ENCODE data around the gene RAB27A. TPM values are rescaled to one million over a fixed set of nuclear protein-coding genes. Genes with fewer than 3 reads are reported as not detected.

RAB27A gene
- total and polyA plus RNA-seq, 9 of the 15 experiments (the other 6 are each of a cell fraction or from before 2014, with no cell fraction given): 31.5 to 171 (median 80.4) TPM

DNA sequence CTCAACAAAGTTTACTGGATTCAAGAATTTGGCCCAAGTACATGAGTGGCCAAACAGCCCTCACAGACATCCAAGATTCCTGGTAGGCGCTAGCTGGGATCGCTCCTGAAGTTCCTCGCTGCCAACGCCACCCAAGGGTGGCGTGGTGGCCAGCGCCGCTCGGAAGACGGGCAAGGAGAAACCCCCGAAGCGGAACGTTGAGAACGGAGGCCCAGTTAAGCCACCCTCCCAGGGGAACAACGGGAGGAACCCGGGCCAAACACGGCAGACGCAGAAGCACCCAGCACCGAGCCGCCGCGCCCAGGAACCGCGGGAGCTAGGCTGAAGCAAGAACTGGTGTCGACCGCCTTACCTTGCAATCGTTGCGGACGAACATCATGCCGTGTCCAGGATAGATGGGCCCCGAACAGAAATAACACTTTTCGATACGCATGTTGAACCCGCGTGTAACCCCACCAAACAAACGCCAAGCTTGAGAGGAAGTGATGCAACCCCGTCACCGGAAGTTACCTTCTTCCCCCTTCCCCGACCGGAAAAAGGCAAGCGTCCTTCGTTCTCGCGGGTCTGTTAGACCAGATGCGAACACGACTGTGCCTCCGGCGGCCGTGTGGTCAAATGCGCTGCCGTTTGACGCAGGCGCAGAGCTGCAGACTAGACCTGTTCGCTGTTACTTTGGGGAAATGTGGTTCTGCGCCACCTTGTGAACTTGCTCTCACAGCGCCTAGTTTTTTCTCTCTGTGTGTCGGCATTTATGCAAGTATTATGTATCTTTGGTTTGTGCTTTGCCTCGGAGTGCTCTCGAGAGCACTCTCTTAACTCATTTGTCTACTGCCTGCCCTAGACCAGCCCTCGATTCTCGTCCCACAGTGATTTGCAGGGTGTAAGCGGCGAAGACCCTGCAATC lies 92.9 kb downstream of the RAB27A start, which contains the start of gene RSL24D1 (continued):
- TF ChIP-seq, protein P1, sequence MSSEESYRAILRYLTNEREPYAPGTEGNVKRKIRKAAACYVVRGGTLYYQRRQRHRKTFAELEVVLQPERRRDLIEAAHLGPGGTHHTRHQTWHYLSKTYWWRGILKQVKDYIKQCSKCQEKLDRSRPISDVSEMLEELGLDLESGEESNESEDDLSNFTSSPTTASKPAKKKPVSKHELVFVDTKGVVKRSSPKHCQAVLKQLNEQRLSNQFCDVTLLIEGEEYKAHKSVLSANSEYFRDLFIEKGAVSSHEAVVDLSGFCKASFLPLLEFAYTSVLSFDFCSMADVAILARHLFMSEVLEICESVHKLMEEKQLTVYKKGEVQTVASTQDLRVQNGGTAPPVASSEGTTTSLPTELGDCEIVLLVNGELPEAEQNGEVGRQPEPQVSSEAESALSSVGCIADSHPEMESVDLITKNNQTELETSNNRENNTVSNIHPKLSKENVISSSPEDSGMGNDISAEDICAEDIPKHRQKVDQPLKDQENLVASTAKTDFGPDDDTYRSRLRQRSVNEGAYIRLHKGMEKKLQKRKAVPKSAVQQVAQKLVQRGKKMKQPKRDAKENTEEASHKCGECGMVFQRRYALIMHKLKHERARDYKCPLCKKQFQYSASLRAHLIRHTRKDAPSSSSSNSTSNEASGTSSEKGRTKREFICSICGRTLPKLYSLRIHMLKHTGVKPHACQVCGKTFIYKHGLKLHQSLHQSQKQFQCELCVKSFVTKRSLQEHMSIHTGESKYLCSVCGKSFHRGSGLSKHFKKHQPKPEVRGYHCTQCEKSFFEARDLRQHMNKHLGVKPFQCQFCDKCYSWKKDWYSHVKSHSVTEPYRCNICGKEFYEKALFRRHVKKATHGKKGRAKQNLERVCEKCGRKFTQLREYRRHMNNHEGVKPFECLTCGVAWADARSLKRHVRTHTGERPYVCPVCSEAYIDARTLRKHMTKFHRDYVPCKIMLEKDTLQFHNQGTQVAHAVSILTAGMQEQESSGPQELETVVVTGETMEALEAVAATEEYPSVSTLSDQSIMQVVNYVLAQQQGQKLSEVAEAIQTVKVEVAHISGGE (CRISPR knock-in tag; IDR thresholded peaks at IDR 0.05): peak; percentile 61 to 96 (median 84); a peak in 5 of 6 replicates
- TF ChIP-seq RAD21 (CRISPR knock-in tag; conservative IDR thresholded peaks at IDR 0.05 in 1 of 2, IDR thresholded peaks at IDR 0.05 in 1 of 2) (peak; percentile 17 to 41; a peak in 3 of 4 replicates), DMBX1 (CRISPR knock-in tag; IDR thresholded peaks at IDR 0.05; ENCODE audit: borderline replicate concordance) (no peak), RHOXF2B (CRISPR knock-in tag; conservative IDR thresholded peaks at IDR 0.05) (no peak), SMARCE1 (IDR thresholded peaks at IDR 0.05) (no peak), ZNF263 (CRISPR knock-in tag; IDR thresholded peaks at IDR 0.05; ENCODE audit: borderline replicate concordance) (peak; percentile 21; the same call in 1 of the 2 replicates)
- TF ChIP-seq, protein P2, sequence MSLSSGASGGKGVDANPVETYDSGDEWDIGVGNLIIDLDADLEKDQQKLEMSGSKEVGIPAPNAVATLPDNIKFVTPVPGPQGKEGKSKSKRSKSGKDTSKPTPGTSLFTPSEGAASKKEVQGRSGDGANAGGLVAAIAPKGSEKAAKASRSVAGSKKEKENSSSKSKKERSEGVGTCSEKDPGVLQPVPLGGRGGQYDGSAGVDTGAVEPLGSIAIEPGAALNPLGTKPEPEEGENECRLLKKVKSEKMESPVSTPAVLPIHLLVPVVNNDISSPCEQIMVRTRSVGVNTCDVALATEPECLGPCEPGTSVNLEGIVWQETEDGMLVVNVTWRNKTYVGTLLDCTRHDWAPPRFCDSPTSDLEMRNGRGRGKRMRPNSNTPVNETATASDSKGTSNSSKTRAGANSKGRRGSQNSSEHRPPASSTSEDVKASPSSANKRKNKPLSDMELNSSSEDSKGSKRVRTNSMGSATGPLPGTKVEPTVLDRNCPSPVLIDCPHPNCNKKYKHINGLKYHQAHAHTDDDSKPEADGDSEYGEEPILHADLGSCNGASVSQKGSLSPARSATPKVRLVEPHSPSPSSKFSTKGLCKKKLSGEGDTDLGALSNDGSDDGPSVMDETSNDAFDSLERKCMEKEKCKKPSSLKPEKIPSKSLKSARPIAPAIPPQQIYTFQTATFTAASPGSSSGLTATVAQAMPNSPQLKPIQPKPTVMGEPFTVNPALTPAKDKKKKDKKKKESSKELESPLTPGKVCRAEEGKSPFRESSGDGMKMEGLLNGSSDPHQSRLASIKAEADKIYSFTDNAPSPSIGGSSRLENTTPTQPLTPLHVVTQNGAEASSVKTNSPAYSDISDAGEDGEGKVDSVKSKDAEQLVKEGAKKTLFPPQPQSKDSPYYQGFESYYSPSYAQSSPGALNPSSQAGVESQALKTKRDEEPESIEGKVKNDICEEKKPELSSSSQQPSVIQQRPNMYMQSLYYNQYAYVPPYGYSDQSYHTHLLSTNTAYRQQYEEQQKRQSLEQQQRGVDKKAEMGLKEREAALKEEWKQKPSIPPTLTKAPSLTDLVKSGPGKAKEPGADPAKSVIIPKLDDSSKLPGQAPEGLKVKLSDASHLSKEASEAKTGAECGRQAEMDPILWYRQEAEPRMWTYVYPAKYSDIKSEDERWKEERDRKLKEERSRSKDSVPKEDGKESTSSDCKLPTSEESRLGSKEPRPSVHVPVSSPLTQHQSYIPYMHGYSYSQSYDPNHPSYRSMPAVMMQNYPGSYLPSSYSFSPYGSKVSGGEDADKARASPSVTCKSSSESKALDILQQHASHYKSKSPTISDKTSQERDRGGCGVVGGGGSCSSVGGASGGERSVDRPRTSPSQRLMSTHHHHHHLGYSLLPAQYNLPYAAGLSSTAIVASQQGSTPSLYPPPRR (CRISPR knock-in tag; IDR thresholded peaks at IDR 0.05; ENCODE audit: borderline replicate concordance): 0 out of 2 replicates have a peak, but pooled peaks have one; percentile 46
